KOPT-K1 (cell line): Measurements from ENCODE around the gene POU2F2.

Experiments used
- H3K27ac ChIP-seq: fragments of 200-600 bp; sonication (generic); 2 replicates; pipeline ENCODE4 v1.5.1; 2016; ENCODE audit warnings: antibody characterized with exemption, mild to moderate bottlenecking, low read depth, low read length; ENCODE audit not compliant: poor library complexity, severe bottlenecking
- H3K36me3 ChIP-seq: fragments of 200-600 bp; sonication (generic); 2 replicates; pipeline ENCODE4 v1.5.1; 2017; ENCODE audit warnings: antibody characterized with exemption, mild to moderate bottlenecking, low read length, moderate library complexity; ENCODE audit not compliant: insufficient read depth
- H3K9me3 ChIP-seq: fragments of 200-600 bp; sonication (generic); 2 replicates; pipeline ENCODE4 v1.5.1; 2017; ENCODE audit warnings: antibody characterized with exemption, low read length, mild to moderate bottlenecking; ENCODE audit not compliant: insufficient read depth, poor library complexity, severe bottlenecking

The POU2F2 gene

GRCh38 chr19:42089191-42089750 lies 43.0 kb downstream of the POU2F2 start:
- H3K36me3 ChIP-seq: peaks cover 3% of the 10 kb centered on the region; the same call in 1 of the 2 replicates
- no peaks in the 10 kb centered on the region for H3K9me3 ChIP-seq
- no peak overlapping the region for H3K27ac ChIP-seq

DNA sequence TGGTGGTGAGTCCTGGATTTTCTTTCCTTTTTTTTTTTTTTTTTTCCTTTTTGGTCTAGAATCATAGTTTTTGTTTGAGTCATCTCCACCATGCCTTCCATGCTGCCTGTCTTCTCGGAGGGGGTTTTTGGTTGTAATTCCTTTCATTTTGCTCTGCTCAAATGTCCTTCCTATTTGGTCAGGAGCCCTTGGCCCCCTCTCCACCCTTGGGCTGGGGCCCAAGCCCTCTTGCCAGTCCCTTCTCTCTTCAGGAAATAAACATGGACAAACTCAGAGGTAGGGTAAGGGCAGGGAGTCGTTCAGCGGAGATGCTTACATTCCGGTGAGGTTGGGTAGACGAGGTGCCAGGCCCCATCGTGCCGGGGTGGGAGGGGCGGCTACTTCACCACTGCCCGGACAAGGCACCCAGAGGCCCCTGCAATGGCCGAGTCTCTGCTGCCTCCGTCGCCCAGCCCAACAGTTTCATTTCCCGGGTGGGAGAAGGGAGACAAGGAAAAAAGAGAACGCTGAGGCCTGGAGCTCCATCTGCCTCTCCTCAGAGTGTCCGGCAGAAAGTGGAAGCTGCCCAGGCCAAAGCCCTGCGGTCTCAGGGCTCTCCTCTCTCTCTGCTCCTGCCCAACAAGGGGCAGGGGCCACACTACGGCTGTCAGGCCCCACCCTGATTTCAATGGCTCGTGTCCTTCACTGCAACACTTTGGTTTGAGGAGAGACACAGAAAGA lies 43.6 kb downstream of the POU2F2 start:
- Histone ChIP-seq H3K27ac (no peak overlapping the region), H3K36me3 (peaks cover 10% of the 10 kb centered on the region), H3K9me3 (no peaks in the 10 kb centered on the region)

- Histone ChIP-seq H3K36me3 (peaks cover 25% of the 10 kb centered on the region), H3K9me3 (no peaks in the 10 kb centered on the region), H3K27ac (no peak overlapping the region)
Observed at GRCh38 chr19:42086770-42087550, 45.3 kb downstream of the POU2F2 start.

DNA sequence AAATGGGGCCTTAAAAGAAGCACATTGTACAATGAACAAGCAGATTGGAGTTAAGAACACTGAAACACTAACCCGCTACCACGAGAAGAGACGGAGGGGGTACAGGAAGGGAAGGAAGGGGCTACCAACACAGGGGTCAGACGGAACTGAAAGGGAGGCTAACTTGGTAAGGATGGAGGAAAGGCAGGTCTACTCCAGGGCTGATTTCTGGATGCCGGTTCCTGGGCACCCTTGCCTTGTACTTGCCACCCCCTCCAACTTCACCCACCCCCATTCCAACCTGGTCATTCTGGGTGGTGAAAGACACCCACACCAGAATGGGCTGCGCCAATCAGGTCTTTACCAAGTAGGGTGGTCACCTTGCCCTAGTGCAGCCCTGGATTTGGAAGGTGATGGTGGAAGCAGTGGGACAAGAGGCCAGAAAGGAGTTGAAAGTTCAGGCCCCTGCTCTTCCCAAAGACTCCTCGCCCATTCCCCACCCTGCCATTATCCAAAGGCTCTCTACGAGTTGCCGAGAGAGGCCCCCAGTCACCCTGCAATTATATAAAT lies 46.0 kb downstream of the POU2F2 start:
- Histone ChIP-seq H3K36me3 (peaks cover 32% of the 10 kb centered on the region), H3K27ac (no peak overlapping the region), H3K9me3 (no peaks in the 10 kb centered on the region)

GRCh38 chr19:42083537-42083936 lies 48.7 kb downstream of the POU2F2 start:
- Histone ChIP-seq H3K36me3 (peaks cover 59% of the 10 kb centered on the region), H3K9me3 (no peaks in the 10 kb centered on the region), H3K27ac (no peak overlapping the region)

- H3K27ac ChIP-seq: no peak overlapping the region
- H3K36me3 ChIP-seq: peaks cover 66% of the 10 kb centered on the region
- H3K9me3 ChIP-seq: no peaks in the 10 kb centered on the region
Observed at GRCh38 chr19:42081584-42082203, 50.6 kb downstream of the POU2F2 start.

- Histone ChIP-seq H3K9me3 (no peaks in the 10 kb centered on the region), H3K27ac (no peak overlapping the region), H3K36me3 (peaks cover 66% of the 10 kb centered on the region)
Observed at GRCh38 chr19:42080764-42081375, 51.4 kb downstream of the POU2F2 start.

DNA sequence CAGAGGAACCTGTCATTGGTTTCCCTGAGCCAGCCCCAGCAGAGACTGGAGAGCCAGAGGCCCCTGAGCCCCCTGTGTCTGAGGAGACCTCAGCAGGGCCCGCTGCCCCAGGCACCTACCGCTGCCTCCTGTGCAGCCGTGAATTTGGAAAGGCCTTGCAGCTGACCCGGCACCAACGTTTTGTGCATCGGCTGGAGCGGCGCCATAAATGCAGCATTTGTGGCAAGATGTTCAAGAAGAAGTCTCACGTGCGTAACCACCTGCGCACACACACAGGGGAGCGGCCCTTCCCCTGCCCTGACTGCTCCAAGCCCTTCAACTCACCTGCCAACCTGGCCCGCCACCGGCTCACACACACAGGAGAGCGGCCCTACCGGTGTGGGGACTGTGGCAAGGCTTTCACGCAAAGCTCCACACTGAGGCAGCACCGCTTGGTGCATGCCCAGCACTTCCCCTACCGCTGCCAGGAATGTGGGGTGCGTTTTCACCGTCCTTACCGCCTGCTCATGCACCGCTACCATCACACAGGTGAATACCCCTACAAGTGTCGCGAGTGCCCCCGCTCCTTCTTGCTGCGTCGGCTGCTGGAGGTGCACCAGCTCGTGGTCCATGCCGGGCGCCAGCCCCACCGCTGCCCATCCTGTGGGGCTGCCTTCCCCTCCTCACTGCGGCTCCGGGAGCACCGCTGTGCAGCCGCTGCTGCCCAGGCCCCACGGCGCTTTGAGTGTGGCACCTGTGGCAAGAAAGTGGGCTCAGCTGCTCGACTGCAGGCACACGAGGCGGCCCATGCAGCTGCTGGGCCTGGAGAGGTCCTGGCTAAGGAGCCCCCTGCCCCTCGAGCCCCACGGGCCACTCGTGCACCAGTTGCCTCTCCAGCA lies 52.1 kb downstream of the POU2F2 start:
- peaks cover 66% of the 10 kb centered on the region for H3K36me3 ChIP-seq
- no peaks in the 10 kb centered on the region for H3K9me3 ChIP-seq
- no peak overlapping the region for H3K27ac ChIP-seq

- H3K36me3 ChIP-seq: peaks cover 63% of the 10 kb centered on the region
- H3K9me3 ChIP-seq: no peaks in the 10 kb centered on the region
- no peak overlapping the region for H3K27ac ChIP-seq
Observed at GRCh38 chr19:42079276-42079669, 53.0 kb downstream of the POU2F2 start.

DNA sequence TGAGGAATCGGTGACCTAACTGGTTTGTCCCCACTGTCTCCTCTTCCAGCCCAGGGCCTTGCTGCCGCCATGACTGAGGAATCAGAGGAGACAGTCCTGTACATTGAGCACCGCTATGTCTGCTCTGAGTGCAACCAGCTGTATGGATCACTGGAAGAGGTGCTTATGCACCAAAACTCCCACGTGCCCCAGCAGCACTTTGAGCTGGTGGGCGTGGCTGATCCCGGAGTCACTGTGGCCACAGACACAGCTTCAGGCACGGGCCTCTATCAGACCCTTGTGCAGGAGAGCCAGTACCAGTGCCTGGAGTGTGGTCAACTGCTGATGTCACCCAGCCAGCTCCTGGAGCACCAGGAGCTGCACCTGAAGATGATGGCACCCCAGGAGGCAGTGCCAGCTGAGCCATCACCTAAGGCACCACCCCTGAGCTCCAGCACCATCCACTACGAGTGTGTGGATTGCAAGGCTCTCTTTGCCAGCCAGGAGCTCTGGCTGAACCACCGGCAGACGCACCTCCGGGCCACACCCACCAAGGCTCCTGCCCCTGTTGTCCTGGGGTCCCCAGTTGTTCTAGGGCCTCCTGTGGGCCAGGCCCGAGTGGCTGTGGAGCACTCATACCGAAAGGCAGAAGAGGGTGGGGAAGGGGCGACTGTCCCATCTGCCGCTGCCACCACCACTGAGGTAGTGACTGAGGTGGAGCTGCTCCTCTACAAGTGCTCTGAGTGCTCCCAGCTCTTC lies 53.5 kb downstream of the POU2F2 start:
- peaks cover 57% of the 10 kb centered on the region for H3K36me3 ChIP-seq
- no peak overlapping the region for H3K27ac ChIP-seq
- H3K9me3 ChIP-seq: no peaks in the 10 kb centered on the region

GRCh38 chr19:42078058-42078457 lies 54.2 kb downstream of the POU2F2 start:
- Histone ChIP-seq H3K9me3 (no peaks in the 10 kb centered on the region), H3K36me3 (peaks cover 51% of the 10 kb centered on the region), H3K27ac (no peak overlapping the region)

DNA sequence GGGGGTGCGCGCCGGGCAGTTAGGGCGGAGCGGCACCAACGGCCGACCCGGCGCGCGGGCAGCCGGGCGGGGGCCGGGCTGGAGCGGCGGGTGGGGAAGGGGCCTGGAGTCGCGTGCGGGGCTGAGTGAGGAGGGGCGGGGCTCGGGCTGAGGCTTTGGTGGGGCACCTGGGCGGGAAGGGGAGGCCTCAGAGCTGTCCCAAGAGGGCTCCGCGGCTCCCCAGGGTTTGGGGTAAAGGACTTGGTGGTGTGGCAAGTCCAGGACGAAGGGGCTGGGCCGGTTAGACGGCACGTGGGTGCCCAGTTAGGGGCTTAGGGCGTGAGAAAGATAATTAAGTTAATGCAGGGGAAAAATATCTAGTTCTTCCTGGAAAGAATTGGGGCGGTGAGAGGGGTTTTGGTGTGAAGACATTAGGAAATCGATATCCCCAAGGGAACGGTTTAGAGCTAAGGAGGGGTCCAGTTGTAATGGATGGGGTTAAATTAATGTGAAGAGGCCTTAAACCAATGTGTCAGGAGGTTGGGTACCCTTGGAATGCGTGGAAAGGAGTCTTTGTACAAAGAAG lies 55.8 kb downstream of the POU2F2 start:
- Histone ChIP-seq H3K36me3 (peaks cover 36% of the 10 kb centered on the region), H3K27ac (peak overlapping the region; percentile 96), H3K9me3 (no peaks in the 10 kb centered on the region)
